Fibroblast of skin of left quadriceps (primary cell): ENCODE measurements around the gene SDF2.
A peak's percentile ranks its signal among the peaks of the same experiment; 100 is the strongest.
"Not testable (repeated sequence)": the region's sequence is repeated elsewhere in the genome, so short reads cannot be mapped to it uniquely, and the experiment has no call there.

ENCODE experiments used
- DNase-seq, 2 experiments: peaks; one replicate each; pipeline ENCODE4 v3.0.0-alpha.2; 2013; ENCODE audit warnings: low read depth in 2 of 2

The SDF2 gene

GRCh38 chr17:28684963-28685362 is 23.3 kb upstream of the SDF2 start:
- peak in 1 of 2 experiments; percentile 4 for DNase-seq

- no peak for DNase-seq
Observed at GRCh38 chr17:28682655-28683054, 20.9 kb upstream of the SDF2 start.

- no peak for DNase-seq
Observed at GRCh38 chr17:28675980-28676379, 14.3 kb upstream of the SDF2 start.

GRCh38 chr17:28675490-28675889 is 13.8 kb upstream of the SDF2 start:
- no peak for DNase-seq

- DNase-seq, result no peak
Observed at GRCh38 chr17:28669918-28670317, 8.2 kb upstream of the SDF2 start.

- no peak for DNase-seq
Observed at GRCh38 chr17:28667870-28668269, 6.2 kb upstream of the SDF2 start.

- DNase-seq, result no peak
Observed at GRCh38 chr17:28665994-28666393, 4.3 kb upstream of the SDF2 start.

GRCh38 chr17:28663723-28664122 is 2.0 kb upstream of the SDF2 start:
- no peak for DNase-seq

GRCh38 chr17:28662527-28662829 is 772 bp upstream of the SDF2 start:
- DNase-seq, result no peak

- DNase-seq, result not testable (repeated sequence)
Observed at GRCh38 chr17:28659497-28659881, 2.2 kb downstream of the SDF2 start.

GRCh38 chr17:28658766-28659496 is 2.8 kb downstream of the SDF2 start:
- DNase-seq, result not testable (repeated sequence)

- DNase-seq, result not testable (repeated sequence)
Observed at GRCh38 chr17:28658342-28658741, 3.4 kb downstream of the SDF2 start.

- DNase-seq, result no peak
Observed at GRCh38 chr17:28657756-28658155, 4.0 kb downstream of the SDF2 start.

- DNase-seq, result no peak
Observed at GRCh38 chr17:28655160-28655559, 6.5 kb downstream of the SDF2 start.

GRCh38 chr17:28648698-28649097 is 13.0 kb downstream of the SDF2 start:
- no peak for DNase-seq

GRCh38 chr17:28646039-28646754 is 15.5 kb downstream of the SDF2 start:
- DNase-seq, result no peak

- no peak for DNase-seq
Observed at GRCh38 chr17:28645576-28645939, 16.1 kb downstream of the SDF2 start.

GRCh38 chr17:28644787-28645575 is 16.7 kb downstream of the SDF2 start, which contains the start of gene BLTP2:
BLTP2 (minus strand) TSS chr17:28645158; CDS start chr17:28645056, 102 bp downstream.
- DNase-seq, result peak; percentile 82 to 83

- DNase-seq, result no peak
Observed at GRCh38 chr17:28643983-28644786, 17.5 kb downstream of the SDF2 start.

GRCh38 chr17:28641579-28641978 is 20.1 kb downstream of the SDF2 start:
- DNase-seq, result no peak

- no peak for DNase-seq
Observed at GRCh38 chr17:28635506-28635905, 26.2 kb downstream of the SDF2 start.
